Nephron (organoid): ENCODE results near the gene GABARAP.

Experiments
- H3K27ac Mint-ChIP-seq, 3 experiments: 2 replicates each; pipeline ENCODE4 v1.8.0; 2020; ENCODE audit warnings: mixed read lengths in 3 of 3, mild to moderate bottlenecking in 2 of 3, moderate library complexity in 1 of 3
- H3K27me3 Mint-ChIP-seq: 2 replicates; pipeline ENCODE4 v1.8.0; 2021; ENCODE audit warnings: low read depth, mild to moderate bottlenecking, moderate library complexity, mixed read lengths
- H3K36me3 Mint-ChIP-seq: 2 replicates; pipeline ENCODE4 v1.8.0; 2020; ENCODE audit warnings: low read depth, mixed read lengths
- H3K4me1 Mint-ChIP-seq: 2 replicates; pipeline ENCODE4 v1.8.0; 2020; ENCODE audit warnings: mixed read lengths
- H3K4me3 Mint-ChIP-seq, 3 experiments: 2 replicates each; pipeline ENCODE4 v1.8.0; 2020; ENCODE audit warnings: mild to moderate bottlenecking in 3 of 3, mixed read lengths in 3 of 3, moderate library complexity in 2 of 3
- H3K9me3 Mint-ChIP-seq: 2 replicates; pipeline ENCODE4 v1.8.0; 2020; ENCODE audit warnings: mixed read lengths
- TF ChIP-seq, protein P1 (sequence below), 3 experiments: fragments of 200-600 bp; sonication (generic); IDR thresholded peaks; one replicate each; pipeline ENCODE4 v1.5.0; 2021; ENCODE audit warnings: antibody characterized with exemption in 3 of 3; ENCODE audit not compliant: unreplicated experiment in 3 of 3

The GABARAP gene

DNA sequence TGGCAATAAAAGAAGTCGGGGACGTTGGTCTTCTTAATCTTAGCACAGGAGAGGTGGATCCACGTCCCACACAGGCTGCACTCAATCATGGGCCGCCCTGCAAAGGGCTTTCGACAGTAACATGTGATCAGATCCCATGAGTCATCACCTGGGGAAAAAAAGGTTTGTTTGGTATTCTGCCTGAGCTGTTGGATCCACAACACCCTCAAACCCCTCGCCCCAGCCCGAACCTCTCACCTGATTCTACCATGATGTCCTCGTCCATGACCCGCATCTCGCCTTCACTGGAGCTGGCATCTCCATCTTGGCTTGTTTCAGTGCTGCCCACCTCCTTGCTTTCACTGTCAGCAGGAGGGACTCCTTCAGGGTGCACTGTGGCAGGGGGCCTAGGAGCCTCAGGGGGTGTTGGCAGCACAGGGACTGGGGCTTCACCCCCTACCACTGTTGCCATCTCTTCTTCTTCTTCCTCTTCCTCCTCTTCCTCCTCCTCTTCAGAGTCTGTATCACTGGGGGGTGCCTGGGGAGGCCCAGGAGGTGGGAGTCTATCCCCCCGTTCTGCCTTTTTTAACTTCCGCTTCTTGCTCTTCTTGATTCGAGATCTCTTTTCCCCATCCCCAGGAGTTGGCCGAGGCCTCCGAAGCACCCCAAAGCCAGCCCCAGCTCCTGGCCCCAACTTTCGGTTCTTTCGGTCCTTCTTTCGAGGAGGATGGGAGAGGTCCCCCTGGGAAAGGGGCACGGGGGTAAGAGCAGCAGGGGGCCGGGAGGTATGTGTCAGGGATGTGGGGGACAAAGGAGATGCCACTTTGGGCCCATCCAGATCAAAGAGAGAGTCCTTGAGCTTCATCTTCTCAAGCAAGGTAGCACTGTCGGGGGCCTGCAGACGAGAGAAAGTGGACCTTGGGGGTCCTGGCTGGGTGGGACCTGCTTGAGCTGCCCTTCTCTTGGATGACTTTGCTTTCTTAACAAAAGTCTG lies 6.3 kb downstream of the GABARAP start:
- H3K9me3 Mint-ChIP-seq, result no peaks in the 10 kb centered on the region
- H3K27me3 Mint-ChIP-seq, result no peaks in the 10 kb centered on the region
- peak overlapping the region; percentile 62 to 99 (median 99) for H3K27ac Mint-ChIP-seq
- H3K36me3 Mint-ChIP-seq, result peaks cover 47% of the 10 kb centered on the region
- TF ChIP-seq, protein P1, sequence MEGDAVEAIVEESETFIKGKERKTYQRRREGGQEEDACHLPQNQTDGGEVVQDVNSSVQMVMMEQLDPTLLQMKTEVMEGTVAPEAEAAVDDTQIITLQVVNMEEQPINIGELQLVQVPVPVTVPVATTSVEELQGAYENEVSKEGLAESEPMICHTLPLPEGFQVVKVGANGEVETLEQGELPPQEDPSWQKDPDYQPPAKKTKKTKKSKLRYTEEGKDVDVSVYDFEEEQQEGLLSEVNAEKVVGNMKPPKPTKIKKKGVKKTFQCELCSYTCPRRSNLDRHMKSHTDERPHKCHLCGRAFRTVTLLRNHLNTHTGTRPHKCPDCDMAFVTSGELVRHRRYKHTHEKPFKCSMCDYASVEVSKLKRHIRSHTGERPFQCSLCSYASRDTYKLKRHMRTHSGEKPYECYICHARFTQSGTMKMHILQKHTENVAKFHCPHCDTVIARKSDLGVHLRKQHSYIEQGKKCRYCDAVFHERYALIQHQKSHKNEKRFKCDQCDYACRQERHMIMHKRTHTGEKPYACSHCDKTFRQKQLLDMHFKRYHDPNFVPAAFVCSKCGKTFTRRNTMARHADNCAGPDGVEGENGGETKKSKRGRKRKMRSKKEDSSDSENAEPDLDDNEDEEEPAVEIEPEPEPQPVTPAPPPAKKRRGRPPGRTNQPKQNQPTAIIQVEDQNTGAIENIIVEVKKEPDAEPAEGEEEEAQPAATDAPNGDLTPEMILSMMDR (IDR thresholded peaks at IDR 0.05; ENCODE audit: unreplicated experiment in 3 of 3), result no peak
- H3K4me3 Mint-ChIP-seq, result peak overlapping the region; percentile 96 to 100 (median 96)
- H3K4me1 Mint-ChIP-seq, result peaks cover 50% of the 10 kb centered on the region

DNA sequence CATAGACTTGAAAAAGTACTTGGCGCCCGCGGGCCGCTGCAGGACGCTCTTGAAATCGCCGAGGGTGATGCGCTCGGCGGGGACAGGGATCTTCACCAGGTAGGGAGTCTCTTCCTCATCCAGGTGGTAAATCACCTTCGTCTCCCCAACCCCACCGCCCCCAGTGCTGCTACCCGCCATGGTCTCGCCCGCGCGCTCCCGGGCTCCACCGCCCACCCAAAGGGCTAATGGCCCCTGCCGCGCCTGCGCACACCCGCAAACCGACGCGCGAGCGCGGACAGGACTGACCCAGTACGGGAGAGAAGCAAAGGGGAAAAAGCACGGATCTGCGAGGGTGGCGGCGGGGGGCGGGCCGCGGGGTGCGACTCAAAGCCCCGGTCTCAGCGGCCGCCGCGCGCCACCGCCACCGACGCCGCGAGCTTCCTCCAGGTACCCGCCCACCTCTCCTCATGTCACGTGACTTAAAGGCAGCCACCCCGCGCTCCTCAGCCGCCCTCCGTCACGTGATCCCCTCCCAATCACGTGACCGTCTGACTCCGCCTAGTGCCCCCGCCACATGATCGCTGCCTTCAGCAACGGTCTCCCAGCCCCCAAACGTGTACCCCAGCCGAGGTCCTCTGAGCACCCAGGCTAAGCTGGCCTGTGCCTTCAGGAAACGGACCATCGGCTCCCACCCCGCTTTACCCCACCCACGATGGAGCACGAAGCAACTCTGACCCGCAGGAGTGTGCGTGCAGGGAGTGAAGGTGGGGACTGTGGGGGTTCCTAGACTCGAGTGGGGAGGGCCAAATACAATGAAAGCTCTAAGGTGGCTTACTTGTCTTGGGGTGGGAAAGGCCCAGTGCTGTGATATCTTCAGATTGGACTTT lies 7.9 kb downstream of the GABARAP start, which contains the start of gene DVL2:
Gene DVL2 (minus strand): TSS at position 435 of the 869 bp plus-strand sequence. CDS start 255 bp downstream, at position 180.
- peak within 1 kb of the TSS; percentile 96 to 99 (median 98) for H3K27ac Mint-ChIP-seq
- no peaks in the 10 kb centered on the region for H3K9me3 Mint-ChIP-seq
- peak within 1 kb of the TSS; percentile 96 to 100 (median 96) for H3K4me3 Mint-ChIP-seq
- peaks cover 35% of the 10 kb centered on the region for H3K4me1 Mint-ChIP-seq
- TF ChIP-seq, protein P1 (IDR thresholded peaks at IDR 0.05; ENCODE audit: unreplicated experiment in 3 of 3), result no peak
- H3K36me3 Mint-ChIP-seq, result peaks cover 48% of the 10 kb centered on the region
- no peaks in the 10 kb centered on the region for H3K27me3 Mint-ChIP-seq

DNA sequence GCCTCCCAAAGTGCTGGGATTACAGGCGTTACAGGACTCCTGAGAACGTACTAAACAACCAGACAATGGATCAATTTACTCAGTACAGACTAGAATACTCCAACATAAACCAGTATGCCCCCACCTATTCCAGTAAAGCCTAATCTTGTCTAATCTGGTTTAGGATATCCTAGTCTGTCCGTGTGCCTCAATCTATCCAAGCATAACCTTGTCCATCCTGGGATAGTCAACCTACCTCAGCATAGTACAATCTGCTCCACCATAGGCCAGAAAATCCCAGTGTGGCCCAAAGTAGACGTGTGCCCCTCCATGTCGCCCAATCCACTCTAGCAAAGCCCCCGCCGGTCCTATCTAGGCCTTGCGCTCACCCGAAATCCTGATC lies 8.6 kb downstream of the GABARAP start:
- H3K36me3 Mint-ChIP-seq, result peaks cover 55% of the 10 kb centered on the region
- H3K9me3 Mint-ChIP-seq, result no peaks in the 10 kb centered on the region
- H3K27ac Mint-ChIP-seq, result peak overlapping the region; percentile 96 to 99 (median 98)

DNA sequence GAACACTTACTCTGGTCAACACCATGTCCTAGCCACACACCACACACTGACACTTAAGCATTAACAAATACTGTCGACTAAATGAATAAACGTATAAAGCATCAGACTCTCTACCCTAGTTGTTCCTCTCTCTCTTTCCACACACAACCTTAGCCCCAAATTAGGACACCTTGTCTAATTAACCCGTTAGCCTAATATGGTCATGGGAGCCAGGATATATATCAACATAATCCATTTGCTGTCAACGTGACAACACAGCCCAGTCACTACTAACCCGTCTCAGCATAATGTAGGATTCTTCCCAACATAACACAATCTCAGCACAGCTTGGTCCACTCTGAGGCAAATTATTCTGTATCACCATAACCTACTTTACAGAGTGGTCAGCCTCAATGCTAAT lies 10.1 kb downstream of the GABARAP start:
- no peaks in the 10 kb centered on the region for H3K9me3 Mint-ChIP-seq
- H3K27ac Mint-ChIP-seq, result peak overlapping the region in 2 of 3 experiments; percentile 23 to 25
- peaks cover 64% of the 10 kb centered on the region for H3K36me3 Mint-ChIP-seq
- H3K27me3 Mint-ChIP-seq, result no peaks in the 10 kb centered on the region
- TF ChIP-seq, protein P1 (IDR thresholded peaks at IDR 0.05; ENCODE audit: unreplicated experiment in 3 of 3), result no peak
- H3K4me3 Mint-ChIP-seq, result peak overlapping the region; percentile 53 to 100 (median 68)
- peaks cover 31% of the 10 kb centered on the region for H3K4me1 Mint-ChIP-seq

More for the DNA sequence above, 8.6 kb downstream of the GABARAP start:
- Mint-ChIP-seq H3K4me3 (peak overlapping the region; percentile 96 to 100 (median 96)), H3K27me3 (no peaks in the 10 kb centered on the region), H3K4me1 (peaks cover 35% of the 10 kb centered on the region)
- TF ChIP-seq, protein P1 (IDR thresholded peaks at IDR 0.05; ENCODE audit: unreplicated experiment in 3 of 3), result no peak

DNA sequence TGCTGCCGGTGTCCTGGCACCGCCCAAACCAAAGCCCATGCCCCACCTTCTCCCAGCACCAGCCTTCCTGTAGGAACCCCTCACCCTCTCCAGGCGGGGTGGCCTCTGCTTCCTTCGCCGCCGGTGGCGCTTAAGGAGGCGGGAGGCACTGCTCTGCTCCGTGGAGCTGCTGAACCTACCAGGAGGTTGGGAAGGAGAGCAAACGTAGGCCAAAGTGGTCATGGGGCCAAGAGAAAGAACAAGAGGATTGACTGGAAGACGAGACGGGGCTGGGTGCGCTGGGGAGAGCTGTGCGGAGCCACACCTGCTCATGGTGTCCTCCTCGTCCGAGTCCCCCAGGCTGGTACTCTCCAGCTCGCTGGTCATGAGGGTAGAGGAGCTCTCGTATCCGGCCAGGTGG lies 12.7 kb downstream of the GABARAP start:
- Mint-ChIP-seq H3K4me3 (peak overlapping the region in 2 of 3 experiments; percentile 40 to 59), H3K36me3 (peaks cover 41% of the 10 kb centered on the region)
- TF ChIP-seq, protein P1 (IDR thresholded peaks at IDR 0.05; ENCODE audit: unreplicated experiment in 3 of 3), result no peak

More for the DNA sequence above, 12.7 kb downstream of the GABARAP start:
- Mint-ChIP-seq H3K27me3 (no peaks in the 10 kb centered on the region), H3K9me3 (no peaks in the 10 kb centered on the region), H3K4me1 (peaks cover 20% of the 10 kb centered on the region), H3K27ac (no peak overlapping the region)
